Neural progenitor cell (in vitro differentiated cells): ENCODE measurements around the gene FGF2.

Experiments used
- CTCF ChIP-seq: fragments of 200-600 bp; sonication (generic); IDR thresholded peaks from 2 replicates; pipeline ENCODE4 v1.5.1; 2017; ENCODE audit warnings: antibody characterized with exemption, mild to moderate bottlenecking
- EZH2 ChIP-seq: fragments of 200-600 bp; sonication (generic); IDR thresholded peaks from 2 replicates; pipeline ENCODE4 v1.6.1; 2017; ENCODE audit warnings: antibody characterized with exemption, mild to moderate bottlenecking, moderate library complexity
- EZH2phosphoT487 ChIP-seq: fragments of 200-600 bp; sonication (generic); IDR thresholded peaks from 2 replicates; pipeline ENCODE4 v1.6.1; 2017; ENCODE audit warnings: antibody characterized with exemption

GRCh38 chr4:122921300-122921699 lies 94.7 kb downstream of the FGF2 start:
- TF ChIP-seq EZH2 = no peak
- no peak for TF ChIP-seq EZH2phosphoT487
- no peak for TF ChIP-seq CTCF
